Endodermal cell (in vitro differentiated cells): ENCODE measurements around the gene EVA1C. TPM values are rescaled to one million over a fixed set of nuclear protein-coding genes. Genes with fewer than 3 reads are reported as not detected.

ENCODE experiments used
- DNase-seq: peaks from one replicate; pipeline ENCODE4 v3.0.0-alpha.2; 2017
- H3K27ac ChIP-seq: 2 replicates; pipeline ENCODE4 v1.5.1; 2013; ENCODE audit warnings: mild to moderate bottlenecking, low read depth, low read length, moderate library complexity
- H3K27me3 ChIP-seq: 2 replicates; pipeline ENCODE4 v1.6.1; 2013; ENCODE audit warnings: mild to moderate bottlenecking, low read length, moderate library complexity; ENCODE audit not compliant: insufficient read depth, control insufficient read depth, poor library complexity, severe bottlenecking
- H3K36me3 ChIP-seq: 2 replicates; pipeline ENCODE4 v1.7.0; 2013; ENCODE audit warnings: mild to moderate bottlenecking, low read length, moderate library complexity; ENCODE audit not compliant: control insufficient read depth, insufficient read depth
- H3K4me1 ChIP-seq: one replicate; pipeline ENCODE4 v1.7.0; 2013; ENCODE audit warnings: low read length; ENCODE audit not compliant: control insufficient read depth, insufficient read depth
- H3K4me3 ChIP-seq: 2 replicates; pipeline ENCODE4 v1.5.1; 2013; ENCODE audit warnings: mild to moderate bottlenecking, low read length, moderate library complexity
- H3K9ac ChIP-seq: 2 replicates; pipeline ENCODE4 v1.6.1; 2013; ENCODE audit warnings: mild to moderate bottlenecking, low read length, moderate library complexity; ENCODE audit not compliant: poor library complexity, severe bottlenecking; ENCODE audit errors: extremely low read depth
- H3K9me3 ChIP-seq: 2 replicates; pipeline ENCODE4 v1.6.1; 2013; ENCODE audit warnings: mild to moderate bottlenecking, low read length, moderate library complexity; ENCODE audit not compliant: control insufficient read depth
- H3K27ac Mint-ChIP-seq: 2 replicates; pipeline ENCODE4 v1.8.0; 2020; ENCODE audit warnings: mixed read lengths
- H3K27me3 Mint-ChIP-seq: 2 replicates; pipeline ENCODE4 v1.8.0; 2021; ENCODE audit warnings: mild to moderate bottlenecking, mixed read lengths; ENCODE audit not compliant: insufficient read depth
- H3K36me3 Mint-ChIP-seq: 2 replicates; pipeline ENCODE4 v1.8.0; 2020; ENCODE audit warnings: low read depth, mixed read lengths
- H3K4me1 Mint-ChIP-seq: 2 replicates; pipeline ENCODE4 v1.8.0; 2020; ENCODE audit warnings: mixed read lengths
- H3K4me3 Mint-ChIP-seq: 2 replicates; pipeline ENCODE4 v1.8.0; 2020; ENCODE audit warnings: mild to moderate bottlenecking, moderate library complexity, mixed read lengths
- H3K9me3 Mint-ChIP-seq: 2 replicates; pipeline ENCODE4 v1.8.0; 2020; ENCODE audit warnings: mild to moderate bottlenecking, mixed read lengths
- WGBS, 2 experiments: methylation state at CpG; one replicate each; pipeline versions ENCODE4 v1.1.5 to v1.1.7; 2013; ENCODE audit warnings: missing lambda C conversion rate in 2 of 2, mixed read lengths in 1 of 2; ENCODE audit not compliant: insufficient coverage in 1 of 2, insufficient read length in 1 of 2; 5-methylcytosine and 5-hydroxymethylcytosine counted together
- total RNA-seq, 2 donors: library from RNA; stranded (reverse); fragmentation: NEBNext Ultra II Directional in 1 of 2; extraction: Animal tissue kit (Norgen Biotek cat#: 25700) in 1 of 2; gene quantifications; 2 replicates in 1 of 2; 3 replicates in 1 of 2; pipeline ENCODE4 v1.2.1, GENCODE V29; 2021
- TF ChIP-seq, protein P1 (sequence below): fragments of 200-600 bp; sonication (generic); conservative IDR thresholded peaks from 2 replicates; pipeline ENCODE4 v1.5.0; 2021; ENCODE audit warnings: antibody characterized with exemption, mild to moderate bottlenecking

The EVA1C gene
- total RNA-seq, 2 donors from 2014 or later, result 0.68 TPM; not detected in 1

DNA sequence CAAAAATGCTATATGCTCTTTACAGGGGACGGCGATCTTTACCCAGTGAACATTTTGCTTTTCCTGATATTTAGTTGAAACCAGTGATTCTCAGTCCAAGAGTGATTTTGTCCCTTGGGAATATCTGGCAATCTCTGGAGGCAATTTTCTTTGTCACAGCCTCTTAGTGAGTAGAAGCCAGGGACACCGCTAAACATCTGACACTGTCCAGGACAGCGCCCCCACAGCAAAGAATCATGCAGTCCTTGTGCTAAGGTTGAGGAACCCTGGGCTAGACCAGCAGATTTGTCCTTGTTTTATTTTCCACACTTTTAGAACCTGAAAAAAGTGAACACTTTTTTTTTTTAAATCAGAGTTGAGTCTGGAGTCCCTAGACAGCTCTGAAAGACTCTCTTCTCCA is 13.1 kb downstream of the EVA1C start:
- Mint-ChIP-seq H3K36me3 (no peaks in the 10 kb centered on the region), H3K27me3 (peaks cover 16% of the 10 kb centered on the region), H3K27ac (no peak overlapping the region), H3K4me3 (no peak overlapping the region), H3K9me3 (peaks cover 17% of the 10 kb centered on the region), H3K4me1 (no peaks in the 10 kb centered on the region)
- peaks cover 11% of the 10 kb centered on the region for H3K9me3 ChIP-seq
- H3K36me3 ChIP-seq, result no peaks in the 10 kb centered on the region
- no peak overlapping the region for H3K4me3 ChIP-seq
- WGBS, 2 experiments, result 94 to 95% methylated on average over 4 of the region's 4 CpGs
- no peak overlapping the region for H3K27ac ChIP-seq
- H3K4me1 ChIP-seq, result no peaks in the 10 kb centered on the region
- H3K9ac ChIP-seq, result no peak overlapping the region
- TF ChIP-seq, protein P1, sequence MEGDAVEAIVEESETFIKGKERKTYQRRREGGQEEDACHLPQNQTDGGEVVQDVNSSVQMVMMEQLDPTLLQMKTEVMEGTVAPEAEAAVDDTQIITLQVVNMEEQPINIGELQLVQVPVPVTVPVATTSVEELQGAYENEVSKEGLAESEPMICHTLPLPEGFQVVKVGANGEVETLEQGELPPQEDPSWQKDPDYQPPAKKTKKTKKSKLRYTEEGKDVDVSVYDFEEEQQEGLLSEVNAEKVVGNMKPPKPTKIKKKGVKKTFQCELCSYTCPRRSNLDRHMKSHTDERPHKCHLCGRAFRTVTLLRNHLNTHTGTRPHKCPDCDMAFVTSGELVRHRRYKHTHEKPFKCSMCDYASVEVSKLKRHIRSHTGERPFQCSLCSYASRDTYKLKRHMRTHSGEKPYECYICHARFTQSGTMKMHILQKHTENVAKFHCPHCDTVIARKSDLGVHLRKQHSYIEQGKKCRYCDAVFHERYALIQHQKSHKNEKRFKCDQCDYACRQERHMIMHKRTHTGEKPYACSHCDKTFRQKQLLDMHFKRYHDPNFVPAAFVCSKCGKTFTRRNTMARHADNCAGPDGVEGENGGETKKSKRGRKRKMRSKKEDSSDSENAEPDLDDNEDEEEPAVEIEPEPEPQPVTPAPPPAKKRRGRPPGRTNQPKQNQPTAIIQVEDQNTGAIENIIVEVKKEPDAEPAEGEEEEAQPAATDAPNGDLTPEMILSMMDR, result peak; percentile 42
- H3K27me3 ChIP-seq, result no peaks in the 10 kb centered on the region
- DNase-seq, result no peak

DNA sequence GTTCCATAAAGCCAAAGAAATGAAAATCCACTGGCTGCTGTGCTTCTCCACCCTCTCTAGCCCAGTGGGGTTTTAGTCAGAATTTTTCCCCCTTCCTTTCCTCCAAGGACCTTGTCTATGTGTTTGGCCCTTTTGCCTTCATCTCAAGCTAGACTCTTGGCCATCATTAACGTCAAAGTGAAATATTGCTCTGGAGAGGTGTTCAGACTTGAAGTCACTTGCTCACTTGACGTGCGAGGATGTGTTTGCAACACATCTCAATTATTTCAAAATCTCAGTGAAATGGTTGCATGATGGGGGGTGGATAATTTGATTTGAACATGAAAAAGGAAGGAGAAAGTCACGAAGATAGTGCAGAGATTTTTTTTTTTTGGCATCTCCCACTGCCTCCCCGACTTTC is 13.6 kb downstream of the EVA1C start:
- Mint-ChIP-seq H3K9me3 (peaks cover 19% of the 10 kb centered on the region), H3K4me3 (no peak overlapping the region), H3K27me3 (peaks cover 16% of the 10 kb centered on the region), H3K36me3 (peaks cover 2% of the 10 kb centered on the region), H3K4me1 (no peaks in the 10 kb centered on the region), H3K27ac (no peak overlapping the region)
- WGBS, 2 experiments, result 93 to 100% methylated on average over 1 to 4 of the region's 5 CpGs
- DNase-seq, result no peak
- H3K36me3 ChIP-seq, result no peaks in the 10 kb centered on the region
- peaks cover 11% of the 10 kb centered on the region for H3K9me3 ChIP-seq
- TF ChIP-seq, protein P1, result no peak
- no peaks in the 10 kb centered on the region for H3K27me3 ChIP-seq
- H3K27ac ChIP-seq, result no peak overlapping the region
- no peaks in the 10 kb centered on the region for H3K4me1 ChIP-seq
- no peak overlapping the region for H3K9ac ChIP-seq
- no peak overlapping the region for H3K4me3 ChIP-seq

DNA sequence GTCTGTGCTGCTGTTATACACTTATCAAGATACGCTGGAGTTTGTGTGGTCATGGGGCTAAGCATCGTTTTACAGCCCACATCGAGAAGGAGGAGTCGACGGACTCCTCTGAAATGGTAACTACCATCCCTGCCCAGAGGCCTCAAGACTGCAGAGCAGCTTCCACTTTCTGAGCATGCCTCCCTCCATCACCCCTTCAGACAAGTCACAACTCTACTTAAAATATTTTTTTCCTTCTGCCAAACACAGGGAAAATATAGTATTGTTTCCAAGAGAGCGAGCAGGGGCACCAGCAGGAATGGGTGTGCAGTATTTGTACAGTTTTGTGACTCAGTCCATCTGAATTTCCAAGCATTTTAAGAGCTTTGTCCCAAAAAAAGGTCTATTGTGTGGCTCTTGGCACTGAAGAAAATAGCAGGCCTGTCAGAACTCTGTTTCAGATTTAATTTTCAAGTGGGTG is 14.1 kb downstream of the EVA1C start:
- TF ChIP-seq, protein P1, result no peak
- DNase-seq, result no peak
- Mint-ChIP-seq H3K4me3 (no peak overlapping the region), H3K36me3 (peaks cover 2% of the 10 kb centered on the region), H3K27me3 (peaks cover 16% of the 10 kb centered on the region), H3K27ac (no peak overlapping the region), H3K9me3 (peaks cover 20% of the 10 kb centered on the region), H3K4me1 (no peaks in the 10 kb centered on the region)
- Histone ChIP-seq H3K4me1 (no peaks in the 10 kb centered on the region), H3K27me3 (no peaks in the 10 kb centered on the region), H3K9ac (no peak overlapping the region), H3K9me3 (peaks cover 8% of the 10 kb centered on the region), H3K4me3 (no peak overlapping the region), H3K27ac (no peak overlapping the region), H3K36me3 (no peaks in the 10 kb centered on the region)
- WGBS, 2 experiments, result 88 to 93% methylated on average over 5 to 6 of the region's 6 CpGs
